ENCODE measurements around the gene ARPP21.

Gene ARPP21

DNA sequence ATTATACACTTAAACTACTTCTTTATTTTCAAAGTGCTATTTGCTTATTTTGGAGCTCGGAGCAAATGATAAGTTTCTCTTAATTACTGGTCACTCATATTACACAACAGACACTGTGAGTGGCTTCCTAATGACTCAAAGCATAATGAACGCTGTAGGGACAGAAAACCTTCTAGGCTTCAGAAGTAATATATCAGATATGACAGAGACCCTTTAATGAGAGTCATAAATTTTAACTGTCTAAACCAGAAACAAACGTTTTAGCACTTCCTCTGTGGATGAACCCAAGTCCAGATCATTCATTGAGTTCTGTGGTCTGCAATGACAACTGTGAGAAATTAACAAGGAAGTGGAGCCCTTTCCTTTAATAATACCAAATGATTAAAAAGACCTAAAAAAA, 66.6 kb downstream of the ARPP21 start:
- Mint-ChIP-seq H3K27ac (no peak overlapping the region), H3K4me3 (no peak overlapping the region), H3K9me3 (no peaks in the 10 kb centered on the region), H3K4me1 (peaks cover 39% of the 10 kb centered on the region), H3K36me3 (ENCODE audit: low read depth) (no peaks in the 10 kb centered on the region), H3K27me3 (ENCODE audit: low read depth, poor library complexity) (no peaks in the 10 kb centered on the region)
- TF ChIP-seq CTCF (IDR thresholded peaks at IDR 0.05), result no peak
- no peak for DNase-seq

- Mint-ChIP-seq H3K4me1 (peaks cover 39% of the 10 kb centered on the region), H3K27me3 (ENCODE audit: low read depth, poor library complexity) (no peaks in the 10 kb centered on the region), H3K27ac (no peak overlapping the region), H3K4me3 (no peak overlapping the region), H3K36me3 (ENCODE audit: low read depth) (no peaks in the 10 kb centered on the region), H3K9me3 (no peaks in the 10 kb centered on the region)
- TF ChIP-seq CTCF (IDR thresholded peaks at IDR 0.05), result no peak
- DNase-seq, result no peak
Measured at GRCh38 chr3:35707904-35708303, 68.6 kb downstream of the ARPP21 start.

- no peak for TF ChIP-seq CTCF (IDR thresholded peaks at IDR 0.05)
- Mint-ChIP-seq H3K36me3 (ENCODE audit: low read depth) (no peaks in the 10 kb centered on the region), H3K9me3 (no peaks in the 10 kb centered on the region), H3K4me3 (no peak overlapping the region), H3K27ac (peak overlapping the region; percentile 17), H3K4me1 (peaks cover 39% of the 10 kb centered on the region), H3K27me3 (ENCODE audit: low read depth, poor library complexity) (no peaks in the 10 kb centered on the region)
- DNase-seq, result no peak
Measured at GRCh38 chr3:35708394-35709271, 69.3 kb downstream of the ARPP21 start.

GRCh38 chr3:35709691-35710090, 70.4 kb downstream of the ARPP21 start:
- no peak for DNase-seq
- no peaks in the 10 kb centered on the region for H3K9me3 Mint-ChIP-seq
- no peaks in the 10 kb centered on the region for H3K27me3 Mint-ChIP-seq (ENCODE audit: low read depth, poor library complexity)
- no peaks in the 10 kb centered on the region for H3K36me3 Mint-ChIP-seq (ENCODE audit: low read depth)
- TF ChIP-seq CTCF (IDR thresholded peaks at IDR 0.05), result no peak
- no peak overlapping the region for H3K27ac Mint-ChIP-seq
- H3K4me3 Mint-ChIP-seq, result no peak overlapping the region
- H3K4me1 Mint-ChIP-seq, result peaks cover 39% of the 10 kb centered on the region

DNA sequence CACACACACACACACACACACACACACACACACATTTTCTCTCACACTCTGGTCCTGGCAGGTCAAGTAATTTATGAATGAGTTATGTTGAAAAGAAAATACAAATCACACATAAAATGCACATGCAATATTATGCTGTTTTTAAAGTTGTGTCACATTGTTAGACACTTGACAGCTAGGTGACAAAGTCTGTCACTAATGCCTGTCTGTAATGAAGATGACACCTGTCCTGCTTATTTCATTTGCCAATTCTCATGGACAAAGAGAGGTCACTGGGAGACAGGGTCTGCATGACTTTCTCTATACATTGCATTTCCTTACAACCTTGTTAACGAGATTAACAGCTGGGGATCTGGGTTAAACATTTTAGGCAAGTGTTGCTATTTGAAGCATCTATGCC, 71.2 kb downstream of the ARPP21 start:
- no peaks in the 10 kb centered on the region for H3K9me3 Mint-ChIP-seq
- H3K27me3 Mint-ChIP-seq (ENCODE audit: low read depth, poor library complexity), result no peaks in the 10 kb centered on the region
- H3K4me1 Mint-ChIP-seq, result peaks cover 39% of the 10 kb centered on the region
- no peak overlapping the region for H3K4me3 Mint-ChIP-seq
- no peaks in the 10 kb centered on the region for H3K36me3 Mint-ChIP-seq (ENCODE audit: low read depth)
- no peak for TF ChIP-seq CTCF (IDR thresholded peaks at IDR 0.05)
- no peak overlapping the region for H3K27ac Mint-ChIP-seq
- DNase-seq, result no peak

GRCh38 chr3:35718921-35719320, 79.6 kb downstream of the ARPP21 start:
- no peak for DNase-seq
- Mint-ChIP-seq H3K36me3 (ENCODE audit: low read depth) (no peaks in the 10 kb centered on the region), H3K27ac (no peak overlapping the region), H3K4me1 (no peaks in the 10 kb centered on the region), H3K4me3 (no peak overlapping the region), H3K9me3 (no peaks in the 10 kb centered on the region), H3K27me3 (ENCODE audit: low read depth, poor library complexity) (peaks cover 4% of the 10 kb centered on the region)
- no peak for TF ChIP-seq CTCF (IDR thresholded peaks at IDR 0.05)

All from nephron progenitor cell (in vitro differentiated cells).